A549 (cell line): ENCODE data around the gene ERGIC1. TPM values are rescaled to one million over a fixed set of nuclear protein-coding genes. Genes with fewer than 3 reads are reported as not detected.

Source experiments
- ATAC-seq, 2 experiments: fragments of 200-7000 bp in 1 of 2; fragments of >200 bp in 1 of 2; cut with Nextera tagmentation in 1 of 2; cut with Tn5 transposase in 1 of 2; 3 replicates each; pipeline versions ENCODE4 v1.8.0 to v1.9.1; 2018 to 2020; ENCODE audit warnings: mild to moderate bottlenecking in 1 of 2, moderate library complexity in 1 of 2
- CTCF ChIA-PET: fragments of 300-600 bp; sonication (Branson Sonifier 250); formaldehyde crosslinking; extraction: SDS; loops from one replicate; lab custom pipeline; 2021; ENCODE audit warnings: antibody characterized with exemption, inconsistent platforms; lab: Yijun Ruan, JAX
- POLR2A ChIA-PET: fragments of 350-600 bp; formaldehyde crosslinking; extraction: SDS; loops from one replicate; lab custom pipeline; 2021; ENCODE audit warnings: antibody characterized with exemption, inconsistent platforms; lab: Yijun Ruan, JAX
- DNase-seq, 2 experiments: peaks; one replicate each; pipeline versions ENCODE4 v3.0.0 to v3.0.0-alpha.2; 2011 to 2016; ENCODE audit warnings: low read depth in 1 of 2, low spot score in 1 of 2
- FAIRE-seq: peaks from 2 replicates; lab custom pipeline; 2011; peaks lifted over from hg19 to GRCh38; lab: Jason Lieb, UNC
- H3K27ac ChIP-seq, 2 experiments: fragments of >200 bp; sonication (Bioruptor Twin); formaldehyde crosslinking; 3 replicates each; pipeline ENCODE4 v1.5.1; 2016 to 2017
- H3K4me1 ChIP-seq: fragments of >200 bp; sonication (Bioruptor Twin); formaldehyde crosslinking; 3 replicates; pipeline ENCODE4 v1.6.1; 2016
- H3K4me2 ChIP-seq: fragments of >200 bp; sonication (Bioruptor Twin); formaldehyde crosslinking; 3 replicates; pipeline ENCODE4 v1.6.1; 2016
- H3K4me3 ChIP-seq: fragments of >200 bp; sonication (Bioruptor Twin); formaldehyde crosslinking; 3 replicates; pipeline ENCODE4 v1.5.1; 2016
- H3K9me3 ChIP-seq: fragments of >200 bp; sonication (Bioruptor Twin); formaldehyde crosslinking; 3 replicates; pipeline ENCODE4 v1.6.1; 2016
- ATOH8 ChIP-seq: fragments of 250-450 bp; sonication (Bioruptor Pico); IDR thresholded peaks from 2 replicates; pipeline ENCODE4 v1.5.0; 2020; ENCODE audit warnings: low read depth, mild to moderate bottlenecking, moderate library complexity
- CHD2 ChIP-seq: fragments of 150-350 bp; IDR thresholded peaks from 2 replicates; pipeline ENCODE4 v1.6.1; 2014; ENCODE audit warnings: low read length; ENCODE audit not compliant: partially characterized antibody
- E2F6 ChIP-seq: IDR thresholded peaks from 2 replicates; pipeline ENCODE4 v1.6.1; 2012; ENCODE audit warnings: low read depth, borderline replicate concordance
- EHMT2 ChIP-seq: fragments of 200-600 bp; sonication (generic); IDR thresholded peaks from 2 replicates; pipeline ENCODE4 v1.6.1; 2016; ENCODE audit warnings: antibody characterized with exemption, low read depth, mild to moderate bottlenecking, moderate library complexity
- ESRRA ChIP-seq: fragments of 150-350 bp; IDR thresholded peaks from 2 replicates; pipeline ENCODE4 v1.6.1; 2014; ENCODE audit warnings: mild to moderate bottlenecking, low read length, borderline replicate concordance
- FOXS1 ChIP-seq: fragments of 250-450 bp; sonication (Bioruptor Pico); IDR thresholded peaks from 2 replicates; pipeline ENCODE4 v1.5.0; 2020; ENCODE audit warnings: mild to moderate bottlenecking, moderate library complexity
- GATA3 ChIP-seq: IDR thresholded peaks from 2 replicates; pipeline ENCODE4 v1.6.1; 2012; ENCODE audit warnings: borderline replicate concordance
- HES2 ChIP-seq: fragments of >200 bp; sonication (Bioruptor Twin); formaldehyde crosslinking; IDR thresholded peaks from 2 replicates; pipeline ENCODE4 v1.6.1; 2016
- HOXB13 ChIP-seq: fragments of 250-450 bp; sonication (Bioruptor Pico); IDR thresholded peaks from 2 replicates; pipeline ENCODE4 v1.5.0; 2020; ENCODE audit warnings: low read depth, mild to moderate bottlenecking, moderate library complexity
- HOXB5 ChIP-seq: fragments of 250-450 bp; sonication (Bioruptor Pico); IDR thresholded peaks from 2 replicates; pipeline ENCODE4 v1.5.0; 2020; ENCODE audit warnings: mild to moderate bottlenecking, moderate library complexity
- KDM1A ChIP-seq: fragments of 200-600 bp; sonication (generic); IDR thresholded peaks from 2 replicates; pipeline ENCODE4 v1.6.1; 2016; ENCODE audit warnings: low read depth, mild to moderate bottlenecking
- NPAS2 ChIP-seq: fragments of 250-450 bp; sonication (Bioruptor Pico); IDR thresholded peaks from 2 replicates; pipeline ENCODE4 v1.8.0; 2022; ENCODE audit warnings: mild to moderate bottlenecking, moderate library complexity, borderline replicate concordance
- NR3C1 ChIP-seq: fragments of >200 bp; sonication (Bioruptor Twin); formaldehyde crosslinking; IDR thresholded peaks from 3 replicates; pipeline ENCODE4 v1.6.1; 2017
- PHF8 ChIP-seq: fragments of 200-600 bp; sonication (generic); IDR thresholded peaks from 2 replicates; pipeline ENCODE4 v1.6.1; 2016; ENCODE audit warnings: low read depth, mild to moderate bottlenecking, antibody characterized with exemption, moderate library complexity, borderline replicate concordance
- REST ChIP-seq: fragments of 200-600 bp; sonication (generic); IDR thresholded peaks from 2 replicates; pipeline ENCODE4 v1.6.1; 2016; ENCODE audit warnings: antibody characterized with exemption, mild to moderate bottlenecking, moderate library complexity
- TP53 ChIP-seq: fragments of 250-450 bp; sonication (Bioruptor Pico); IDR thresholded peaks from 2 replicates; pipeline ENCODE4 v1.5.0; 2021; ENCODE audit warnings: mild to moderate bottlenecking, moderate library complexity
- ZFP36 ChIP-seq: fragments of 450-650 bp; IDR thresholded peaks from 2 replicates; pipeline ENCODE4 v1.6.1; 2014; ENCODE audit warnings: borderline replicate concordance; ENCODE audit not compliant: partially characterized antibody
- whole genome bisulfite sequencing: methylation state at CpG from one replicate; pipeline ENCODE4 v1.1.6; 2017; ENCODE audit errors: missing lambda C conversion rate; 5-methylcytosine and 5-hydroxymethylcytosine counted together
- polyA plus RNA-seq, 4 experiments: library from polyadenylated mRNA; depleted of rRNA in 3 of 4; stranded (reverse); fragments of >200 nt; fragmentation: RNase III in 1 of 4; extraction: RNeasy Plus Mini Kit Qiagen cat#74134 plus additional on column Dnase treatment in 1 of 4; gene quantifications; 2 replicates in 3 of 4; 3 replicates in 1 of 4; pipeline ENCODE4 v1.2.3, GENCODE V29; 2011 to 2017

The ERGIC1 gene
- polyA plus RNA-seq, 2 of the 4 experiments (the other 2 are of a cell fraction), result 176 to 304 TPM

GRCh38 chr5:172849606-172850453, 15.8 kb downstream of the ERGIC1 start:
- ATAC-seq, result no peak
- ChIA-PET CTCF (interaction anchor here (0.7 to 2.1 kb wide), 7 partner anchors 8 to 135 kb away, joined by 3 to 8 read pairs (median 3); no protein-coding TSS in a partner anchor), POLR2A (no interaction called here)
- FAIRE-seq, result no peak
- peak overlapping the region; percentile 59 to 80 for H3K27ac ChIP-seq
- no peak for DNase-seq
- H3K4me1 ChIP-seq, result peaks cover 95% of the 10 kb centered on the region
- no peak for TF ChIP-seq HOXB5 (CRISPR knock-in tag)
- TF ChIP-seq ZFP36, result no peak
- TF ChIP-seq ESRRA, result no peak
- no peak for TF ChIP-seq HES2
- TF ChIP-seq ATOH8 (CRISPR knock-in tag), result no peak
- TF ChIP-seq HOXB13 (CRISPR knock-in tag), result no peak
- no peak for TF ChIP-seq PHF8
- no peak for TF ChIP-seq EHMT2
- TF ChIP-seq CHD2, result no peak
- no peak for TF ChIP-seq REST
- TF ChIP-seq FOXS1 (CRISPR knock-in tag), result no peak
- TF ChIP-seq NR3C1, result no peak
- TF ChIP-seq TP53 (CRISPR knock-in tag), result no peak
- no peak for TF ChIP-seq KDM1A
- no peak for TF ChIP-seq GATA3
- TF ChIP-seq E2F6, result no peak
- 76% methylated on average over 12 of the region's 15 CpGs for WGBS
- peak overlapping the region; percentile 38; the same call in 2 of the 3 replicates for H3K4me2 ChIP-seq
- H3K4me3 ChIP-seq, result no peak overlapping the region
- no peaks in the 10 kb centered on the region for H3K9me3 ChIP-seq

- ChIA-PET CTCF (interaction anchor here (0.7 to 1.8 kb wide), 4 partner anchors 9 to 133 kb away, joined by 3 to 4 read pairs (median 3); no protein-coding TSS in a partner anchor), POLR2A (no interaction called here)
- no peak for FAIRE-seq
- Histone ChIP-seq H3K4me3 (no peak overlapping the region), H3K4me1 (peaks cover 95% of the 10 kb centered on the region), H3K9me3 (no peaks in the 10 kb centered on the region), H3K4me2 (no peak overlapping the region)
- whole genome bisulfite sequencing, result 94% methylated on average over 6 of the region's 6 CpGs
- TF ChIP-seq ZFP36 (peak; percentile 46), NPAS2 (CRISPR knock-in tag) (no peak)
- TF ChIP-seq, all 56 proteins: peak for 1
- DNase-seq (no peak), ATAC-seq (no peak)
- H3K27ac ChIP-seq, result peak overlapping the region; percentile 11 to 80; a peak in 3 of 6 replicates
Measured at GRCh38 chr5:172850454-172850797, 16.4 kb downstream of the ERGIC1 start.
